KOPT-K1 (cell line): Measurements from ENCODE around the gene PFDN2.

Experiments
- H3K27ac ChIP-seq: fragments of 200-600 bp; sonication (generic); 2 replicates; pipeline ENCODE4 v1.5.1; 2016; ENCODE audit warnings: antibody characterized with exemption, mild to moderate bottlenecking, low read depth, low read length; ENCODE audit not compliant: poor library complexity, severe bottlenecking
- H3K36me3 ChIP-seq: fragments of 200-600 bp; sonication (generic); 2 replicates; pipeline ENCODE4 v1.5.1; 2017; ENCODE audit warnings: antibody characterized with exemption, mild to moderate bottlenecking, low read length, moderate library complexity; ENCODE audit not compliant: insufficient read depth
- H3K9me3 ChIP-seq: fragments of 200-600 bp; sonication (generic); 2 replicates; pipeline ENCODE4 v1.5.1; 2017; ENCODE audit warnings: antibody characterized with exemption, low read length, mild to moderate bottlenecking; ENCODE audit not compliant: insufficient read depth, poor library complexity, severe bottlenecking

PFDN2 gene, protein sequence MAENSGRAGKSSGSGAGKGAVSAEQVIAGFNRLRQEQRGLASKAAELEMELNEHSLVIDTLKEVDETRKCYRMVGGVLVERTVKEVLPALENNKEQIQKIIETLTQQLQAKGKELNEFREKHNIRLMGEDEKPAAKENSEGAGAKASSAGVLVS

DNA sequence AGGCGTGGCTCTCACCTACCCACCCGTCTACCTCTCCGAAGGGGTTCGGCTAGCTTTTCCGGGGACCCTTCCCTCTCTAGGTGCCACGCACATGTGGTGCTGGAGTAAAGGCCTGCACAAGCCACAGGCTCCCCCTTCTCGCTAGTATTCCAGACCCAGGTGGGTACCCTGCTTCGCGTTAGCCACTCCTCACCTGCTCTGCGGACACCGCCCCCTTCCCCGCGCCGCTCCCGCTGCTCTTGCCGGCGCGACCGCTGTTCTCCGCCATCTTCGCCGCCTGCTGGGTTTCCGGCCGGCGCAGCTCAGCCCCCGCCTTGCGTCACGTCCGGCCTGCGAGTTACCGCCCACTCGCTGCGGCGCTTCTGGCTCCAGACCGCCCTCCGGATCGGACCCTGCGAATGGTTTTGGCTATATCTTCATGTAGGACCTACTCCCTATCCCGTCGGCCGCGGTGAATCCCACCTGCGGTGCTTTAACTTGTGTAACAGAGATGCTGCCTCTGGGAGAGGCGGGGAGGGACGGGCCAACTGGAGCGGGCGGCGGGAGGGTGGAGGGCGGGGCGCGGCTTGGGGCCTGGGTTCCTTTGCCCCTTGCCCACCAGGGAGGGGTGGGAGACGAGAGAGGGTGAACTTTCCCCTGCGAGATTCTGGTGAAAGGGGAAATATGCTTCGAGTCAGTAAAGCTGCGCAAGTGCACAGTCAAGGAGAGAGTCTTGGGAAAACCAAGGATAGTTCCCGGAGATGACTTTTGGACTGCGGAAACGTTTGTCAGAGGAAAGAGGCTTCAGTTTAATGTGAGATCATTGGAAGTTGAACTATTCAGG, at the start of gene PFDN2, which contains the start of gene NIT1:
TSS of gene PFDN2 (minus strand) at position 279 of the 823 bp plus-strand sequence. CDS start at position 268, 11 bp downstream.
TSS of gene NIT1 (plus strand) at position 347 of the 823 bp plus-strand sequence. CDS start at position 419, 72 bp downstream.
- Histone ChIP-seq H3K36me3 (peaks cover 60% of the 10 kb centered on the region), H3K27ac (peak within 1 kb of the TSS; percentile 85)

DNA sequence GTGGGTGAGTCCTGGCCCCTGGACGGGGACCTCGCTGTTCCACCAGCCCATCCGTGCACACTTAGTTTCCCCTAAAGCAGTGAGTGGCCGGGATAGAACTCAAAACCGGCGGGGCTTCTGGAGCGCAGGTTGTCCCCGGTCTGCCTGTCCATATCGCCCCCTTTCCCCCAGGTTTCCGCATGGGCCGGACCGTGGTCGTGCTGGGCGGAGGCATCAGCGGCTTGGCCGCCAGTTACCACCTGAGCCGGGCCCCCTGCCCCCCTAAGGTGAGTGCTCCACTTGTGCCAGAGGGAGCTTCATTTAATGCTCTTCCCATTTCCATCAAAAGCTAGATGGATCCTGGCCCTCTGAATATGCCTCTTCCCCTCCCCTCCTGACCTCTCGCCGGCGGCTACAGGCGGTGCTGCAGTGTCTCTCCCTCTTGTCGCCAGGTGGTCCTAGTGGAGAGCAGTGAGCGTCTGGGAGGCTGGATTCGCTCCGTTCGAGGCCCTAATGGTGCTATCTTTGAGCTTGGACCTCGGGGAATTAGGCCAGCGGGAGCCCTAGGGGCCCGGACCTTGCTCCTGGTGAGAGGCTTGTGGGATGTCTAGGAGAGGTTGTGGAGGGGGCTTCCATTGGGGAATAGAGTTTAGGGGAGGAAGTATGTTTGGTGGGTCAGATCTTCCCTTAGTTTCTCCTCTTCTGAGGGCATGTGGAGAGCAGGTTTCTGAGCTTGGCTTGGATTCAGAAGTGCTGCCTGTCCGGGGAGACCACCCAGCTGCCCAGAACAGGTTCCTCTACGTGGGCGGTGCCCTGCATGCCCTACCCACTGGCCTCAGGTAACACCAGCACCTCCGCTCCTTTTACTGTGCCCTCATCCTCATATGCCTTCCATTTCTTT, 49.1 kb upstream of the PFDN2 start:
- H3K9me3 ChIP-seq: no peaks in the 10 kb centered on the region
- H3K36me3 ChIP-seq: peaks cover 61% of the 10 kb centered on the region
- peak overlapping the region; percentile 71 for H3K27ac ChIP-seq

More for the DNA sequence above, at the start of gene PFDN2, which contains the start of gene NIT1:
- H3K9me3 ChIP-seq: no peaks in the 10 kb centered on the region

DNA sequence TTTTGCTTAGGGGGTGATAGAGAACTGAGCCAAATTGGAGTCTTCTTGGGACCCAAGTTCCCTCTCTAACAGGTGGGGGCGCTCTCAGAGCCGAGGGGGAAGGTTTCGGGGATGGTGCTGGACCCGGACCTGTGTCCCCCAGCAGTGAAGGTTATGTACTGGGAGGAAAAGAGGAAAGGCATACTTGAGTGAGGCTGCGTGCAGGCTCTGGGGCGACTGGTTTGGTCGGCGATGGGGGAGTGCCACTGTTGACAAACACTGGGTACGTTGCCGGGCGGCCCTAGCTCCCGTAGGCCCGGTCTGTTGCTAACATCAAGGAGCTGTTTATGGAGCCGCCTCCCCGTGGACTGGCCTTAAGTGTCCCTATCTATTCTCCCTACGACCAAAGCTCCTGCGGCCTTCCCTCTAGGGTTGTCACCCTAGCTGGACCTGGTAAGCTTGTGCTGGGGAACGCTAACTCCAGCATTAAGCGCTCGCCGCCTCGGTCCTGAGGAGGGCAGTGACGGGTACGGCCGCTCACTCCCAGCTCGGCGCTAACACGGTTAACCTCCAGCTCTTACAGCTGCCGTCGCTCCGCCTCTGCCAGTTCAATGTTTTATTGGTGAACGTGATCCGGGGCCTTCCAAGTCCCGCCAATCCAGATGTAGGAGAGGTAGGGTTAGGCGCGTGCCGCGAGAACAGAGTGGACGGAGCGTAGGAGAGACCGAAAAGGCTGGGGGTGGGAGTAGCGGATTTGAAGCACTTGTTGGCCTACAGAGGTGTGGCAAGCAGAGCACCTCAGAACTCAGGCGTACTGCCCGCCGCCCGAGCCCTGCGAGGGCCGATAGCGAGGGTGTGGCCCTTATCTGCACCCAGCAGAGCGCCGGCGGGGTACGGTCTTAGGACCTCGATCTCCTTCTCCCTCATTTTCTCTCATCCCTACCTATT, 48.2 kb upstream of the PFDN2 start, which contains the start of gene PPOX:
TSS of gene PPOX (plus strand) at position 685 of the 927 bp plus-strand sequence. CDS start 422 bp downstream, outside the sequence.
- Histone ChIP-seq H3K9me3 (no peaks in the 10 kb centered on the region), H3K36me3 (peaks cover 61% of the 10 kb centered on the region), H3K27ac (peak within 1 kb of the TSS; percentile 71)

DNA sequence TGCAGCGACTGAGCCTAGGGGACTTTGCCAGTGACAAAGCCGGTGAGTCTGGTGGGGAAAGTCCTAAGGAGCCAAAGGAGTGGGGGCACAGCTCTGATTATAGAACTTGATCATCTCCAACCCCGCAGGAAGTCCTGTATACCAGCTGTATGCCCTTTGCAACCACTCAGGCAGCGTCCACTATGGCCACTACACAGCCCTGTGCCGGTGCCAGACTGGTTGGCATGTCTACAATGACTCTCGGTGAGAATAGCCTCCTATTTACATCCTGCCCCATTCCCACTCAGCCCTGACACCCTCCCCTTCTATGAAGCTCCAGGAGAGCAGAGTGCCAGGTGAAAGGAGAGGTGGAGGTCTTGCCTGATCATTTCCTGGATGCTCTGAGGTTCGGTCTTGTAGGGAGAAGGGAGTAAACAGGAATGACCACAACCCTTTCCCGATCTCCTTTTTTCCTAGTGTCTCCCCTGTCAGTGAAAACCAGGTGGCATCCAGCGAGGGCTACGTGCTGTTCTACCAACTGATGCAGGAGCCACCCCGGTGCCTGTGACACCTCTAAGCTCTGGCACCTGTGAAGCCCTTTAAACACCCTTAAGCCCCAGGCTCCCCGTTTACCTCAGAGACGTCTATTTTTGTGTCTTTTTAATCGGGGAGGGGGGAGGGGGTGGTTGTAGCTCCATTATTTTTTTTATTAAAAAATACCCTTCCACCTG, 47.2 kb upstream of the PFDN2 start:
- Histone ChIP-seq H3K9me3 (no peaks in the 10 kb centered on the region), H3K27ac (no peak overlapping the region), H3K36me3 (peaks cover 57% of the 10 kb centered on the region)

DNA sequence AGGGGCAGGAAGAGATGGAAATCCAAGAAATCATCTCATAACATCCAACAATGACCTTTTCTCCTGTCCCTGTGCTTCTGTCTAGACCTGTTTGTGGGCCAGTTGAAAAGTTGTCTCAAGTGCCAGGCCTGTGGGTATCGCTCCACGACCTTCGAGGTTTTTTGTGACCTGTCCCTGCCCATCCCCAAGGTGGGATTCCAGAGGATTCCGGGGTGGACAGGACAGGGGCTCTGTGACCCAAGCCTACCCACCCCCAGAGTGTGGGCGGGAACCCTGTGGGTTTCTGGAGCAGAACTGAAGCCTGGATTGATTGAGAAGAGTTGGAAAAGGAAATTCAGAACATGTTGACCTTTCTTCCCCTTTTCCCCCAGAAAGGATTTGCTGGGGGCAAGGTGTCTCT, 46.0 kb upstream of the PFDN2 start:
- Histone ChIP-seq H3K27ac (no peak overlapping the region), H3K36me3 (peaks cover 47% of the 10 kb centered on the region), H3K9me3 (no peaks in the 10 kb centered on the region)

DNA sequence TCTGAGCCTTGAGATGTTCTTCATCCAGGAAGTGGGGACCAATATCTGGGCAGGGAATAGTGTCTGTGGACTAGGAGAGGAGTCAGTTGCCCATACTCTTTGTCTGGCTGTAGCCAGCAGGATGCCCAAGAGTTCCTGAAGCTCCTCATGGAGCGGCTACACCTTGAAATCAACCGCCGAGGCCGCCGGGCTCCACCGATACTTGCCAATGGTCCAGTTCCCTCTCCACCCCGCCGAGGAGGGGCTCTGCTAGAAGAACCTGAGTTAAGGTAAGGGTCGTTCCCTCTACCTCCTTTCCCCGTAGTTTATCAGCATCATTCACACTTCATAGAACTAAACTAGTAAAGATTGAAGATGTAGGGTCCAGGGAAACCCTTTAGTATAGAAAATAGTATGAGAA, 45.0 kb upstream of the PFDN2 start:
- Histone ChIP-seq H3K27ac (no peak overlapping the region), H3K36me3 (peaks cover 57% of the 10 kb centered on the region), H3K9me3 (no peaks in the 10 kb centered on the region)

DNA sequence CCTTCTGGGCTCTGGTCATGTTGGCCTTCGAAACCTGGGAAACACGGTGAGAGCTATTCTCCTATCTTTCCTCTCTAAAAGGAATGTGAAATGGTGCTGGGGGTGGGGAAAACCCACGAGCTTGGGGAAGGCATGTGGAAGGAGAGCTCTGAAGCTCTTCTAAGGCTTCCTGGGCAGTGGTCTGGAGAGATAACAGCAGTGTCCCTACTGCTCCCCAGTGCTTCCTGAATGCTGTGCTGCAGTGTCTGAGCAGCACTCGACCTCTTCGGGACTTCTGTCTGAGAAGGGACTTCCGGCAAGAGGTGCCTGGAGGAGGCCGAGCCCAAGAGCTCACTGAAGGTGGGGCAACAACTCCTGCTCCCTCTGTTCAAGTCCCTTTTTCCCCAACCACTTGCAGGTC, 44.2 kb upstream of the PFDN2 start:
- no peak overlapping the region for H3K27ac ChIP-seq

DNA sequence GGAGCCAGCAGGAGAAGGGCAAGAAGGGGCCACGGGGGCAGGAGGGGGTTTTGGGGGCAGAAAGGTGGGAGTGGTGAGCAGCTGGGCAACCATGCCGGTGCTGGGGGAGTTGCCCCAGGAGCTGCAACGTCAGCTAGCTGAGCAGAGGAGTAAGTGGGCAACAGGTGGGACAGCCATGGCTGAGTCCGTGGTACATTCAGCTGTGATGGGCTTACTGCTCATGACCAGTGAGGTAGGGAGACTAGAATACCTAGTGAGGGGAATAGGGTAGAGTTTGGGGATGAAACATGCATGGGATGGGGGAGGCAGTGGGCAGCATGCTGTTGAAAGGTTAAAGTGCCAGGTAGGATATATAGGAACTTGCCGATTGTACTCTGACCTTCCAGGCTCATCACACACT, 43.8 kb upstream of the PFDN2 start:
- no peak overlapping the region for H3K27ac ChIP-seq
- no peaks in the 10 kb centered on the region for H3K9me3 ChIP-seq
- peaks cover 68% of the 10 kb centered on the region for H3K36me3 ChIP-seq

More for the DNA sequence above, 44.2 kb upstream of the PFDN2 start:
- Histone ChIP-seq H3K9me3 (no peaks in the 10 kb centered on the region), H3K36me3 (peaks cover 64% of the 10 kb centered on the region)

DNA sequence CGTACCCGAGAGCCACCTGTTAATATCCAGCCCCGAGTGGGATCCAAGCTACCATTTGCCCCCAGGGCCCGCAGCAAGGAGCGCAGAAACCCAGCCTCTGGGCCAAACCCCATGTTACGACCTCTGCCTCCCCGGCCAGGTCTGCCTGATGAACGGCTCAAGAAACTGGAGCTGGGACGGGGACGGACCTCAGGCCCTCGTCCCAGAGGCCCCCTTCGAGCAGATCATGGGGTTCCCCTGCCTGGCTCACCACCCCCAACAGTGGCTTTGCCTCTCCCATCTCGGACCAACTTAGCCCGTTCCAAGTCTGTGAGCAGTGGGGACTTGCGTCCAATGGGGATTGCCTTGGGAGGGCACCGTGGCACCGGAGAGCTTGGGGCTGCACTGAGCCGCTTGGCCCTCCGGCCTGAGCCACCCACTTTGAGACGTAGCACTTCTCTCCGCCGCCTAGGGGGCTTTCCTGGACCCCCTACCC, 42.9 kb upstream of the PFDN2 start:
- Histone ChIP-seq H3K27ac (no peak overlapping the region), H3K9me3 (no peaks in the 10 kb centered on the region), H3K36me3 (peaks cover 68% of the 10 kb centered on the region)

DNA sequence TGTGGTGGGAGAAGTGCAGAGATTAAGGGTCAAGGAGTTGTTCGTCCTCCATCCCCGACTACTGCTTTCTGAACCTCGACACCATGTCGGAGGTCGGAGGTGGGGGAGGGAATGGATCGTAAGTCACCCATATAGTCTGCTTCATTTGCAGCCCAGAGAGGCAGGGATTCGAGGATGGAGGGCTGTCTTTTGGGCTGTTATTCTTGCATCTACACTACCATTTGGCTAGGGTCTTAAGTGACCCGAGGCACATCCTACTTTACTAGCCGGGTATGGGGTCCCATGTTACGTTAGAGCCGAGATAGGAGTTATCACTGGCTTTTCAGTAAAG, 42.0 kb upstream of the PFDN2 start:
- H3K9me3 ChIP-seq: no peaks in the 10 kb centered on the region
- H3K27ac ChIP-seq: peak overlapping the region; percentile 83
- H3K36me3 ChIP-seq: peaks cover 65% of the 10 kb centered on the region

DNA sequence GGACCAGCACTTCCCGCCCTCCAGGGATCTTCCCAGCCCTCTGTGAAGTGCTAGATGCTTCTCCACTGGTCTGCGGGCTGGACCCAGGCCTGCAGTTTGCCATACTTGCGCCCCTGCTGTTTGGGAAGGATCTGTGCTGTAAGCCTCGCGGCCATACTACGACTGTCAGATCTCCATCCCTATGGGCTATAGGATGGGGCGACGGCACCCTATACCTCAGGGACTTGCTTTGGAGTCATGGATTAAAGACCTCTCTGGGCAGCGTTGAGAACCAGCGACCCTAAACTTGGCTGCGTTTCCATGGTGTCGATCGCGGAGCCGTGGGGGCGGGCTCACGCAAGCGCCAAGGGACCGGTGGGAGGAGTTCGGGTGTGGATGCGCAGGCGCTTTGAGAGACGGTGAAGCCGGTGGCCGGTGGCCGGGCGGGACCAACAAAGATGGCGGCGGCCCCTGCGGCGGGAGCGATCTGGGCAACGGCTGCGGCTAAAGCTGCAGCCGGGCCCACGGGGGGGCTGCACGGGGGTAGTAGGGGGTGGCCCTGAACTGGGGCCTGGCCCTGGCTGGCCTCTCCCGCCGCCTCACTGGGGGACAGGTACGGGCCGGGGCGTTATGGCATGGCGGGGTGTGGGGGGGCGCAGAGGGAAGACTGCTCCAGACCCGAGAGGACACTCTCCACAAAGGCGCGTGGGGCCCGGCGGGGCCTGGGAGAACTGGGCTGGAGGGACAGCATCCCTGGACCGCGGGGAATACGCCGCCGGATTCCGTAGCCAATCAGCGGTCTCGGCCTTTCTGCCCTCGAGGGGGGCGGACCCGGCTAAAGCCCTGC, 41.5 kb upstream of the PFDN2 start, which contains the start of gene USP21:
TSS of gene USP21 (plus strand) at position 414 of the 826 bp plus-strand sequence. CDS start 1,141 bp downstream, outside the sequence.
- H3K36me3 ChIP-seq: peaks cover 59% of the 10 kb centered on the region
- no peaks in the 10 kb centered on the region for H3K9me3 ChIP-seq
- H3K27ac ChIP-seq: peak within 1 kb of the TSS; percentile 83

DNA sequence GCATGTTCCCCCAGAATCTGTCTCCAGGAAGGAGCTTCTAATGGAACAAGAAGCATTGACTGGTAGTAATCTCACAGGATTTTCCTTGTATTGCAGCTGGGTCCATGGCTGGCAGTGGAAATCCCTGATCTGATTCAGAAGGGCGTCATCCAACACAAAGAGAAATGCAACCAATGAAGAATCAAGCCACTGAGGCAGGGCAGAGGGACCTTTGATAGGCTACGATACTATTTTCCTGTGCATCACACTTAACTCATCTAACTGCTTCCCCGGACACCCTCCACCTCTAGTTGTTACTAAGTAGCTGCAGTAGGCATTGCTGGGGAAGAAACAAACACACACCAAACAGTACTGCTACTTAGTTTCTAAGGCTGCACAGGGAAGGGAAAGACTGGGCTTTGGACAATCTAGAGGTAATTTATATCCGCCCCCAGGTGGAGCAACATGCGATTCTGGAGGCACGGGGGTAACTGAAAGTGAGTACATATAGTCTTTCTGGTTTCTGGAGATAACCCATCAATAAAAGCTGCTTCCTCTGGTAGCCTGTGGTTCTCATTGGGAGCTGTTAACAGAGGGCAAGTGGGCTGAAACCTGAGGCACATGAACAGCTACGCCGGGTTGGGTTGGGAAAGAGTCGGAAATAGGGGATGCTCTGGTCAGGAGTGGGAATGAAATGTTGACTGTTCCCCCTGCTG, 40.6 kb upstream of the PFDN2 start:
- H3K9me3 ChIP-seq: no peaks in the 10 kb centered on the region
- peaks cover 51% of the 10 kb centered on the region for H3K36me3 ChIP-seq
- H3K27ac ChIP-seq: peak overlapping the region; percentile 83
